HEK293 (cell line): ENCODE results near the gene SERTAD3.

Source experiments
- BCL11A ChIP-seq: fragments of 450-650 bp; formaldehyde crosslinking; IDR thresholded peaks from 2 replicates; pipeline ENCODE4 v1.5.1; 2016; ENCODE audit warnings: low read depth, missing biosample characterization, missing genetic modification characterization
- GLI4 ChIP-seq: fragments of 450-650 bp; formaldehyde crosslinking; IDR thresholded peaks from 2 replicates; pipeline ENCODE4 v1.5.1; 2016; ENCODE audit warnings: missing biosample characterization, missing genetic modification characterization
- KLF16 ChIP-seq: fragments of 450-650 bp; formaldehyde crosslinking; IDR thresholded peaks from 2 replicates; pipeline ENCODE4 v1.5.1; 2017; ENCODE audit warnings: missing biosample characterization, missing genetic modification characterization
- SALL2 ChIP-seq: fragments of 450-650 bp; formaldehyde crosslinking; IDR thresholded peaks from 2 replicates; pipeline ENCODE4 v1.5.0; 2017; ENCODE audit warnings: missing biosample characterization, mild to moderate bottlenecking, missing genetic modification characterization, borderline replicate concordance
- SP7 ChIP-seq: fragments of 450-650 bp; formaldehyde crosslinking; IDR thresholded peaks from 2 replicates; pipeline ENCODE4 v1.5.1; 2016; ENCODE audit warnings: missing biosample characterization, missing genetic modification characterization
- ZBTB20 ChIP-seq: fragments of 450-650 bp; formaldehyde crosslinking; IDR thresholded peaks from 2 replicates; pipeline ENCODE4 v1.5.1; 2016; ENCODE audit warnings: missing biosample characterization, missing genetic modification characterization
- ZBTB6 ChIP-seq: fragments of 450-650 bp; formaldehyde crosslinking; IDR thresholded peaks from 2 replicates; pipeline ENCODE4 v1.5.1; 2017; ENCODE audit warnings: missing biosample characterization, missing genetic modification characterization
- ZBTB7A ChIP-seq: fragments of 450-650 bp; formaldehyde crosslinking; IDR thresholded peaks from 2 replicates; pipeline ENCODE4 v1.5.1; 2016; ENCODE audit warnings: low read depth, missing biosample characterization, missing genetic modification characterization
- ZNF114 ChIP-seq: fragments of 450-650 bp; formaldehyde crosslinking; IDR thresholded peaks from 2 replicates; pipeline ENCODE4 v1.5.0; 2017; ENCODE audit warnings: missing biosample characterization, missing genetic modification characterization
- ZNF121 ChIP-seq: fragments of 450-650 bp; formaldehyde crosslinking; IDR thresholded peaks from 2 replicates; pipeline ENCODE4 v1.5.1; 2016; ENCODE audit warnings: missing biosample characterization, missing genetic modification characterization
- ZNF18 ChIP-seq: fragments of 450-650 bp; formaldehyde crosslinking; IDR thresholded peaks from 2 replicates; pipeline ENCODE4 v1.5.1; 2016; ENCODE audit warnings: missing biosample characterization, missing genetic modification characterization
- ZNF223 ChIP-seq: fragments of 450-650 bp; formaldehyde crosslinking; IDR thresholded peaks from 2 replicates; pipeline ENCODE4 v1.5.1; 2016; ENCODE audit warnings: missing biosample characterization, missing genetic modification characterization
- ZNF266 ChIP-seq: fragments of 450-650 bp; formaldehyde crosslinking; IDR thresholded peaks from 2 replicates; pipeline ENCODE4 v1.5.1; 2016; ENCODE audit warnings: missing biosample characterization, missing genetic modification characterization, low read depth
- ZNF311 ChIP-seq: fragments of 450-650 bp; formaldehyde crosslinking; IDR thresholded peaks from 2 replicates; pipeline ENCODE4 v1.5.1; 2017; ENCODE audit warnings: missing biosample characterization, missing genetic modification characterization, borderline replicate concordance
- ZNF335 ChIP-seq: fragments of 450-650 bp; formaldehyde crosslinking; conservative IDR thresholded peaks from 2 replicates; pipeline ENCODE4 v1.5.1; 2016; ENCODE audit warnings: missing biosample characterization, missing genetic modification characterization
- ZNF449 ChIP-seq: fragments of 450-650 bp; formaldehyde crosslinking; IDR thresholded peaks from 2 replicates; pipeline ENCODE4 v1.5.1; 2017; ENCODE audit warnings: missing biosample characterization, mild to moderate bottlenecking, missing genetic modification characterization, moderate library complexity
- ZNF48 ChIP-seq: fragments of 450-650 bp; formaldehyde crosslinking; IDR thresholded peaks from 2 replicates; pipeline ENCODE4 v1.5.1; 2016; ENCODE audit warnings: missing biosample characterization, missing genetic modification characterization
- ZNF501 ChIP-seq: fragments of 450-650 bp; formaldehyde crosslinking; IDR thresholded peaks from 2 replicates; pipeline ENCODE4 v1.5.1; 2016; ENCODE audit warnings: missing biosample characterization, missing genetic modification characterization
- ZNF596 ChIP-seq: fragments of 450-650 bp; IDR thresholded peaks from 2 replicates; pipeline ENCODE4 v1.5.0; 2018; ENCODE audit warnings: missing biosample characterization, mild to moderate bottlenecking, missing genetic modification characterization, moderate library complexity
- ZNF677 ChIP-seq: fragments of 450-650 bp; IDR thresholded peaks from 2 replicates; pipeline ENCODE4 v1.5.0; 2018; ENCODE audit warnings: missing biosample characterization, mild to moderate bottlenecking, missing genetic modification characterization, moderate library complexity
- ZNF777 ChIP-seq: fragments of 450-650 bp; formaldehyde crosslinking; IDR thresholded peaks from 2 replicates; pipeline ENCODE4 v1.5.1; 2017; ENCODE audit warnings: missing biosample characterization, missing genetic modification characterization, borderline replicate concordance
- ZNF791 ChIP-seq: fragments of 450-650 bp; formaldehyde crosslinking; IDR thresholded peaks from 2 replicates; pipeline ENCODE4 v1.5.1; 2016; ENCODE audit warnings: missing biosample characterization, missing genetic modification characterization
- ZSCAN16 ChIP-seq: fragments of 450-650 bp; formaldehyde crosslinking; IDR thresholded peaks from 2 replicates; pipeline ENCODE4 v1.5.1; 2016; ENCODE audit warnings: missing biosample characterization, missing genetic modification characterization
- TF ChIP-seq, protein P1 (sequence below): fragments of 450-650 bp; formaldehyde crosslinking; IDR thresholded peaks from 2 replicates; pipeline ENCODE4 v1.5.1; 2016; ENCODE audit warnings: missing biosample characterization, missing genetic modification characterization
- TF ChIP-seq, protein P2 (sequence below): IDR thresholded peaks from 2 replicates; pipeline ENCODE4 v1.6.1; 2011; ENCODE audit warnings: mild to moderate bottlenecking, low read depth, low read length, borderline replicate concordance
- TF ChIP-seq, protein P3 (sequence below): fragments of 450-650 bp; formaldehyde crosslinking; IDR thresholded peaks from 2 replicates; pipeline ENCODE4 v1.5.1; 2016; ENCODE audit warnings: missing biosample characterization, missing genetic modification characterization, borderline replicate concordance

Gene SERTAD3

GRCh38 chr19:40466219-40466984, 22.3 kb upstream of the SERTAD3 start (continued):
- TF ChIP-seq ZNF121 (tag by site-specific recombination) (no peak; the same call in 1 of the 2 replicates), SALL2 (tag by site-specific recombination) (no peak), ZNF596 (tag by site-specific recombination) (no peak), ZBTB7A (0 out of 2 replicates have a peak, but pooled peaks have one; percentile 9), ZNF223 (no peak), ZSCAN16 (tag by site-specific recombination) (no peak), ZNF266 (tag by site-specific recombination) (no peak), ZNF114 (tag by site-specific recombination) (no peak), ZBTB20 (tag by site-specific recombination) (no peak), ZNF48 (tag by site-specific recombination) (no peak), ZBTB6 (tag by site-specific recombination) (no peak), SP7 (tag by site-specific recombination) (no peak), GLI4 (tag by site-specific recombination) (no peak), ZNF501 (peak; percentile 77; the same call in 1 of the 2 replicates), ZNF677 (tag by site-specific recombination) (no peak), ZNF777 (tag by site-specific recombination) (0 out of 2 replicates have a peak, but pooled peaks have one; percentile 37), ZNF311 (tag by site-specific recombination) (0 out of 2 replicates have a peak, but pooled peaks have one; percentile 14), KLF16 (tag by site-specific recombination) (no peak), ZNF18 (tag by site-specific recombination) (peak; percentile 90), ZNF791 (tag by site-specific recombination) (no peak), ZNF335 (tag by site-specific recombination) (no peak), ZNF449 (tag by site-specific recombination) (no peak), BCL11A (tag by site-specific recombination) (no peak)
- TF ChIP-seq, protein P1, sequence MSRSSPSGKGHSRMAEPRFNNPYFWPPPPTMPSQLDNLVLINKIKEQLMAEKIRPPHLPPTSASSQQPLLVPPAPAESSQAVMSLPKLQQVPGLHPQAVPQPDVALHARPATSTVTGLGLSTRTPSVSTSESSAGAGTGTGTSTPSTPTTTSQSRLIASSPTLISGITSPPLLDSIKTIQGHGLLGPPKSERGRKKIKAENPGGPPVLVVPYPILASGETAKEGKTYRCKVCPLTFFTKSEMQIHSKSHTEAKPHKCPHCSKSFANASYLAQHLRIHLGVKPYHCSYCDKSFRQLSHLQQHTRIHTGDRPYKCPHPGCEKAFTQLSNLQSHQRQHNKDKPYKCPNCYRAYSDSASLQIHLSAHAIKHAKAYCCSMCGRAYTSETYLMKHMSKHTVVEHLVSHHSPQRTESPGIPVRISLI (tag by site-specific recombination), result no peak
- TF ChIP-seq, protein P2, sequence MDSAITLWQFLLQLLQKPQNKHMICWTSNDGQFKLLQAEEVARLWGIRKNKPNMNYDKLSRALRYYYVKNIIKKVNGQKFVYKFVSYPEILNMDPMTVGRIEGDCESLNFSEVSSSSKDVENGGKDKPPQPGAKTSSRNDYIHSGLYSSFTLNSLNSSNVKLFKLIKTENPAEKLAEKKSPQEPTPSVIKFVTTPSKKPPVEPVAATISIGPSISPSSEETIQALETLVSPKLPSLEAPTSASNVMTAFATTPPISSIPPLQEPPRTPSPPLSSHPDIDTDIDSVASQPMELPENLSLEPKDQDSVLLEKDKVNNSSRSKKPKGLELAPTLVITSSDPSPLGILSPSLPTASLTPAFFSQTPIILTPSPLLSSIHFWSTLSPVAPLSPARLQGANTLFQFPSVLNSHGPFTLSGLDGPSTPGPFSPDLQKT, result no peak
- TF ChIP-seq, protein P3, sequence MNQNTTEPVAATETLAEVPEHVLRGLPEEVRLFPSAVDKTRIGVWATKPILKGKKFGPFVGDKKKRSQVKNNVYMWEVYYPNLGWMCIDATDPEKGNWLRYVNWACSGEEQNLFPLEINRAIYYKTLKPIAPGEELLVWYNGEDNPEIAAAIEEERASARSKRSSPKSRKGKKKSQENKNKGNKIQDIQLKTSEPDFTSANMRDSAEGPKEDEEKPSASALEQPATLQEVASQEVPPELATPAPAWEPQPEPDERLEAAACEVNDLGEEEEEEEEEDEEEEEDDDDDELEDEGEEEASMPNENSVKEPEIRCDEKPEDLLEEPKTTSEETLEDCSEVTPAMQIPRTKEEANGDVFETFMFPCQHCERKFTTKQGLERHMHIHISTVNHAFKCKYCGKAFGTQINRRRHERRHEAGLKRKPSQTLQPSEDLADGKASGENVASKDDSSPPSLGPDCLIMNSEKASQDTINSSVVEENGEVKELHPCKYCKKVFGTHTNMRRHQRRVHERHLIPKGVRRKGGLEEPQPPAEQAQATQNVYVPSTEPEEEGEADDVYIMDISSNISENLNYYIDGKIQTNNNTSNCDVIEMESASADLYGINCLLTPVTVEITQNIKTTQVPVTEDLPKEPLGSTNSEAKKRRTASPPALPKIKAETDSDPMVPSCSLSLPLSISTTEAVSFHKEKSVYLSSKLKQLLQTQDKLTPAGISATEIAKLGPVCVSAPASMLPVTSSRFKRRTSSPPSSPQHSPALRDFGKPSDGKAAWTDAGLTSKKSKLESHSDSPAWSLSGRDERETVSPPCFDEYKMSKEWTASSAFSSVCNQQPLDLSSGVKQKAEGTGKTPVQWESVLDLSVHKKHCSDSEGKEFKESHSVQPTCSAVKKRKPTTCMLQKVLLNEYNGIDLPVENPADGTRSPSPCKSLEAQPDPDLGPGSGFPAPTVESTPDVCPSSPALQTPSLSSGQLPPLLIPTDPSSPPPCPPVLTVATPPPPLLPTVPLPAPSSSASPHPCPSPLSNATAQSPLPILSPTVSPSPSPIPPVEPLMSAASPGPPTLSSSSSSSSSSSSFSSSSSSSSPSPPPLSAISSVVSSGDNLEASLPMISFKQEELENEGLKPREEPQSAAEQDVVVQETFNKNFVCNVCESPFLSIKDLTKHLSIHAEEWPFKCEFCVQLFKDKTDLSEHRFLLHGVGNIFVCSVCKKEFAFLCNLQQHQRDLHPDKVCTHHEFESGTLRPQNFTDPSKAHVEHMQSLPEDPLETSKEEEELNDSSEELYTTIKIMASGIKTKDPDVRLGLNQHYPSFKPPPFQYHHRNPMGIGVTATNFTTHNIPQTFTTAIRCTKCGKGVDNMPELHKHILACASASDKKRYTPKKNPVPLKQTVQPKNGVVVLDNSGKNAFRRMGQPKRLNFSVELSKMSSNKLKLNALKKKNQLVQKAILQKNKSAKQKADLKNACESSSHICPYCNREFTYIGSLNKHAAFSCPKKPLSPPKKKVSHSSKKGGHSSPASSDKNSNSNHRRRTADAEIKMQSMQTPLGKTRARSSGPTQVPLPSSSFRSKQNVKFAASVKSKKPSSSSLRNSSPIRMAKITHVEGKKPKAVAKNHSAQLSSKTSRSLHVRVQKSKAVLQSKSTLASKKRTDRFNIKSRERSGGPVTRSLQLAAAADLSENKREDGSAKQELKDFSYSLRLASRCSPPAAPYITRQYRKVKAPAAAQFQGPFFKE (tag by site-specific recombination), result peak; percentile 57; the same call in 1 of the 2 replicates
